ENCODE measurements around the gene RNF144A.
A peak's percentile ranks its signal among the peaks of the same experiment; 100 is the strongest.

The RNF144A gene

DNA sequence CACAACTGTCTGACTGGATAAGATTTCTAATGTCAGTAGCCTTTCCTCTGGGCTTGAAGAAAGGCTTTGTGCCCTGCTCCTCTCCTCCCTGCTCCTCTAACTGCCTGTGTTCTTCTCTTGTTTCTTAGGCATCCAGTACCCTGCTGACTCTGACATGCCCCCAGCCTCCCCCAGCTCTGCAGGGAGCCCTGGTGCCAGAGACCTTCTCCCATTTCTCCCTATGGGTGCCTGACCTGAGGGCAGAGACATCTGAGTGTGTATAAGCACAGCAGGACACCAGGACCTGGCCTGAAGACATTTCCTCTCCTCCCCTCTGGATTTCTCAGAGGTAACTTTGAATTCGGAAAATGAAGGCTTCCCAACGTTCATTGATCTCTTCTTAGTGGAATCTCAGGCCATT, 23.6 kb downstream of the RNF144A start:
- DNase-seq, result peak in 8 of 42 donors; percentile 1 to 46 (median 16)
- intact Hi-C loops (cut with DNase I), result no loop called here

DNA sequence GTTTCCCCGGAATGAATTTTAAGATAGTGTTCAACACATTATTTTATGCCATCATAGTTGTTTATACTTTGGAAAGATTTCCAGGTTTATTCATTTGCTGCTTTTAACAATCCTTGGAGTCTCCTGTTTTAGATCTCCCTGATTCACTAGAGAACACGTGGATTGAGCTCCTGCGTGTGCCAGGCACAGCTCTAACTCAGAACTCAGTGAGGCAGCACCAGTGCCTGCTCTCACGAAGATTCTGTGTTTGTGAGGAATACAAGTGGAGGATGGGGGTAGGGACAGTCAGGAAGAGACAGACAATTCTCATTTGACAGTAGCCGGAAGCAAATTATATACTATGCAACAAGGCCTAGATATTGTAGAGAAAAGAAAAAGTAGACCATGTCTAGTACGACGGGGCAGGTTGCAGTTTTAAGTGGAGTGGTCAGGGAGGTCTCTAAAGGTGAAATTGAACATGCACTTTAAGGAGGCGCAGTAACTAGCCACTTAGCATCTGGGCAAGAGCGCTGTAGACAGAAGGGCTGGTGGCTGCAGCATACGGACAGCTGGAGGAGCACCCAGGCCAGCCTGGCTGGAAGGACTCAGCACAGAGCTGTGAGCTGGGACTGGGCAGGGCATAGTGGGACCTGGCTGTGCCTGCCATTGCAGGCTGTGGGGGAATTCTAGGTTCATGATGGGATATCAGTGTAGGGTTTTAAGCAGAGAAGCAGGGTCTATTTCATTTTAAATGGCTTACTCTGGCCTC, 24.3 kb downstream of the RNF144A start:
- DNase-seq, result peak in 10 of 42 donors; percentile 42 to 76 (median 55)
- intact Hi-C loops (cut with DNase I), result no loop called here

DNA sequence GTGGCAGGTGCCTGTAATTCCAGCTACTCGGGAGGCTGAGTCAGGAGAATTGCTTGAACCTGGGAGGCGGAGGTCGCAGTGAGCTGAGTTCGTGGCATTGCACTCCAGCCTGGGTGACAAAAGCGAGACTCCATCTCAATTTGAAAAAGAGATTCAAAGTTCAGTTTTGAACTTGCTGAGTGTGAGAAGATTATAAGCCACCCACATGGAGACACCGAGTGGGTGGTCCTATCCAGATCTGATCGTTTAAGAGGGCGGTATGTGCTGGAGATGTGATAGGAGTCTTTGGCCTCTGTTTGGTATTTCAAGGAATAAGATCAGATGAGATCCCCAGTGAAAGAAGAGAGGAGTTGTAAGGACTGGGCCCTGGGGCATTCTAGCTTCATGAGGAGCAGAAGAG, 25.6 kb downstream of the RNF144A start:
- peak in 16 of 42 donors; percentile 13 to 75 (median 54) for DNase-seq
- intact Hi-C loops (cut with DNase I), result no loop called here

DNA sequence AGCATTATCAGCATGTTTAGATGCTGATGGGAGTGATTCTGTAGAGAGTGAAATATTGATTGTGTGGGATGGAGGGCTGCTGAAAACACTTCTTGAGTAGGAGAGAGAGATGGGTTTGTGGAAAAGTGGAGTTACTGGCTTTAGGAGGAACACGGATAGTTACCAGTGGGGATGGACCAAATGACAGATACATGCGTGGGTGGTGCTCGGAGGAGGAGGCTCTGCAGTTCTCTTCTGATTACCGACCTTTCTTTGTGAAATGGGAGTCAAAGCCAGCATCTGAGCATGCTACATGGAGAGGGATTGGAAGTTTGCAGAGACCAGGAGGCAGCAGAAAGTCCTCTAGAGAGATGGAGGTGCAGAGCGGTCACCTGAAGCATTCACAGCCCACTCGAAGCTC, 26.3 kb downstream of the RNF144A start:
- peak in 7 of 42 donors; percentile 5 to 37 (median 19) for DNase-seq
- intact Hi-C loops (cut with DNase I), result no loop called here

DNA sequence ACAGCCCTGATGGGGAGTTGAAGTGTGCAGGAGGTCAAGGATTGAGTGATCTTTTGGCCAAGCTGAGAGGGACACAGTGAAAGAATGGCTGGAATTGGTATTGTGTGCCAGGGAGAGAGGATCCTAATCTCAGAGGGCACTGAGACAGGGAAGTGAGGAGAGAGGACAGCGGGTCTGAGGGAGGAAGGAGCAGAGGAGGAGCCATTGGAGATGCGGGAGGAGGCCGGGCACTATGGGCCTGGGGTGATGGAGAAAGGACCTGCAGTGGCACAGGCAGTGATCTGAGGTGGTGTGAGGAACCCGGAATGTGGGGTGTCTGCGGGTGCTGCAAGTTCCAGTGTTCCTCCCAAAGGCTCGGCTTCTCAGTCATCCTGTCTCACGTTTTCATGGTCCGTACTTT, 26.8 kb downstream of the RNF144A start:
- peak in 8 of 42 donors; percentile 1 to 35 (median 13) for DNase-seq
- intact Hi-C loops (cut with DNase I), result no loop called here

DNA sequence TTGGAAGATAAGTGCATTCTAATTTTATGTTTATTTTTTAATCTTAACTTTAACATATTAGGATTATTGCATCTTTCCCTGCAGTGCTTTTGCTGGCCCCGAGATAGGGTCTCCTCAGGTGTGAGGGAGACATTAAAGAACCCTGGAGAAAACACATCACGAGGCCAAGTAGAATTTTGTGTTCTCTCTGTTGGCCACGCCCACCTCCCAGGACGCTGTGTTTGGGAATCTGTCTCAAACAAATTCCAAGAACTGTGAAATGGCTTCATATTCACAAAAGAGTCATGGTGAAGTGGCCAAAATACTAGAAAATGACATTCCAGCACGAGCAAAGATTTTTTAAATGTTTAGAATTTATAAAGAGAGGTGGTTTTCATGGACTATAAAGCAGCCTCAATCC, 27.3 kb downstream of the RNF144A start:
- peak in 5 of 42 donors; percentile 4 to 25 (median 16) for DNase-seq
- intact Hi-C loops (cut with DNase I), result no loop called here

DNA sequence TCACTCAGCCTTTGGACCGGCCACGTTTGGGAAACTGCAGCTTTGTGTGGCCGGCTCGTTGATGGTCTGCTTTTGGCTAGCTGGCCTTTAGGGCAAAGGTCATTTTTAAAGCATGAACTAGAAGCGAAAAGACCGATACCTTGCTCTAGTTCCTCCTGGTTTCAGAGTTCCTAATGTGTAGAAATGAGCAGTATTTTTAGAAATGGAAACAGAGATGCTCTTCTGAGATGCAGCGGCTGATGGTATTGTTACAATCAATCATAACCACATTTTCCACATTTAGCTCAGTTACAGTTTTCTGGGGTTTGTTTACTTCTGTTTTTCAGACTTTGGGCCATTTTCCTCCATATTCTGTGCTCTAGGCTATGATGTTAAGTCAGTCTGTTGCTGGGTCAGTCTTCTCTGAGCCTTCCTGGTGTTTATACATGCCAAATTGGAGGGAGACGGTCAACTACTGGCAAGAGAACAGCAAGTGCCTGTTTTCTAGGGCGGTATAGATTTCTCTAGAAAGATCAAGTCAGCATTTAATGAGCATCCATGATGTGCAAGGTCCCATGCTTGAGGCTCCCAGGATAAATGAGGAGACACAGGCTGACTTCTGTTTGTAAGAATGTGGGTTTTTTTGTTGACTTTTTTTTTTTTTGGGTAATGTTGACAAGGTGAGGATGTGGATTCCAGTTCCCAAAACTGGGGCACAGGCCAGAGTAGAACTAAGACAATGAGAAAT, 28.0 kb downstream of the RNF144A start:
- intact Hi-C loops (cut with DNase I), result no loop called here
- peak in 5 of 42 donors; percentile 3 to 36 (median 23) for DNase-seq

DNA sequence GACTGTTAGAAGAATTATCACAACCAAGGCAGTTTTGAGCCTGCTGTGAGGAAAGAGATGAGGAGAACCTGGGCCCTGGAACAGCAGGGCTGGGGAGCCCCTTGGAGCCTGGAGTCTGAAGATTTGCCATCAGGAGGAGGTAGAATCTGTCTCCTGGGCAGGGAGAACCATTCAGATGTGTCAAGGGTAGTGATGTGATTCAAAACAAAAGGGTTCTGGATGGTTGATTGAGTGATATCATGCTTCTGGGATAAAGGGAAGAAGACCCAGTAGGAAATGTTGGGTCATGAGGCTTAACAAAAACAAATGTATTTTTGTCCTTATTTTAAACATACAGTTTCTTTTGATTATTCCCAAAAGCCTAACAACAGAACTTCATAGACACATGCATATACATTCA, 28.6 kb downstream of the RNF144A start:
- peak in 2 of 42 donors; percentile 23 to 28 for DNase-seq
- intact Hi-C loops (cut with DNase I), result no loop called here

DNA sequence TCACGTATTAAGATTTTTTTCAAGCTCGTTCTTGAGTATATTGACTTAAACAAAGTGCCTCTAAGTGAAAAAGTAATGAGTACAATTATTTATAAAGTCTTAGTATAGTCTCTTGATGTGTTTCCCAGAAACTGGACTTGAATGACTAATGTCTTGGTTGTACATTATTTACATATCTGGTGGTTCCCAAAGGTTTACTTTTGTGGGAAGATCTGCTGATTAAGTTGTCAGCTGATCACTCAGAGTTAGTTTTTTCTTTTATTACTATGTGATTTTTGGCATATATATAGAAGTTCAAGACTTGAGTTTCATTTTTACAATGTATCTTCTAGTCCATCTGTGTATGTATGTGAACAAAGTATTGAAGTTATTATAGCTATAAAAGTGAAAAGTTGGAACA, 29.5 kb downstream of the RNF144A start:
- intact Hi-C loops (cut with DNase I), result no loop called here
- no peak for DNase-seq

DNA sequence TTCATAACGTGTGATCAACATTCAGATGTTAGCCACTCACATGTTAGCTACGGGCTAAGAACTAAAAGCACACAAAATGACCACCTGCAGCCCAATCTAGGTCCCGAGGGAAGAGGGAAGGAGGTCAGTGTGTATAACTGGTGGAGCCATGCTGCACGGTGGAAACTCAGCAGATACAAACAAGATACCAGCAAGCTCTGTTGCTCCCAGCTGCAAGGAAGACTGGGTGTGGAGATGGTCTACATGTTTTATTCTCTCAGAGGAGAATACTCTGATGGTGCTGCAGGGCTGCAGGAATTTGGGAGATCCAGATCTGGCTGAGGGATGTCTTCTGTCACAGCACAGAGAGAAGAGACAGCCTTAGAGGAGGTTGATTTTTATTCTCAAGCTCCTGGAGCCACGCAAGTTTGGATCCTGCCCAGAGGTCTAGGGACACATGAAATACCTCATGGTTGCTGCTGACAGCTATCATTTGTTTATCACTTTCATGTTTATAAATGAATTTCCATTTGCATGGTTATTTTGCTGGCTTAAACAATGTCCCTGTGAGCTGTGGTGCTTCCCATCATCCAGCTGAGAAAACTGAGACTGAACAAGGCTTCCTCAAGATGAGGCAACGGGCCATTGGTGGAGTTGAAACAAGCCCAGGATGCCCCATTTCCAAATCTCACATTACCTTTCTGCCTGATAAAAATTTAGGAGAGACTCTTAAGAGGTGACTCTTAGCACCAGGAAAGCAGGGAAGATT, 30.9 kb downstream of the RNF144A start:
- peak in 7 of 42 donors; percentile 1 to 35 (median 9) for DNase-seq

DNA sequence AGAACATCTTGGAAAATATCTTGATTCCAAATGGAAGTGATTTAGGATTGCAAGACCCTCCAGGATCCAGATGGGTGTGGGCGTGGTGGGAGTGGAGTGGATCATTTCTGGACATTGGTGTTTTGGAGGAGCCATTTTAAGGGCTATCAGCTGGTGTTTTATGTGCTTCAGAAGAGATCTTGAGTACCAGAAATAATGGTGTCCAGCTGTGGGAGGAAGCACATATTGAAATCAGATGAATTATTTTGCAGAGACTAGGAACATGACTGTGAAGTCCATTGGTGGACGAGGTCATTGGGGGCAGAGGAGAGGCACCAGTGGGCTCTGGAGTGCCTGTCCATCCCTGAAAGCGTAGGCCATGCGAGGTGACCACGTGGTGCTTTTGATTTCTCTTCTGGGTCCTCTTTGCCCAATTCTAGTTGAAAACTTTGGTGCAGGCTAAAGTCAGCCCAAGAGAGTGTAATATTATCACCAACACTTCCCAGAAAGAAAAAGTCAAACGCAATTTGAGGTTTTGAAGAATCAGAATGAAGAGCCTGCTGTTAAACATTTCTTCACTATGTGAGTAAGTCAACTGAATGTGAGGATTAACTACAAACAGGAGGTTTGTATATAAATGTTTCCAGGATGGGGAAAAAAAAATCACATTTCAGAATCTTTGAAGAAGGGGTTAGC, 31.6 kb downstream of the RNF144A start:
- intact Hi-C loops (cut with DNase I), result no loop called here
- peak in 3 of 42 donors; percentile 1 to 25 (median 25) for DNase-seq

More for the DNA sequence above, 30.9 kb downstream of the RNF144A start:
- intact Hi-C loops (cut with DNase I), result no loop called here

DNA sequence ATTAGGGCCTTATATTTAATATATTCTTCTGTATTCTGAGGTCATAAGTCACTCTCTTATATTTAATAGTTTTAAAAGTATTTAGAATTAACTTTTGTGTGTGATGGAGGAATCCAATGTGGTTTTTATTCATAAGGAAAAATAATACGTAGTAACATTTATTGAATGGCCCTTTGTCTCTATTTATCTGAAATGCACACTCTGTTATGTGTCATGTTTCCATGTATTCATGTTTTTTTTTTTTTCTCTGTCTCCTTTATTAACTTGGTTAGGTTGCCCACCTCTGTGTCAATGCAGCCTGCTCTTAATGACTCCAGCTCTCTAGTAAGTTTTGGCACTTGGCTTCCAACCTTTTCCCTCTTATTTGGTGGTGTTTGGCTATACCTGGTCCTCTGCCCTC, 33.8 kb downstream of the RNF144A start:
- intact Hi-C loops (cut with DNase I), result no loop called here

DNA sequence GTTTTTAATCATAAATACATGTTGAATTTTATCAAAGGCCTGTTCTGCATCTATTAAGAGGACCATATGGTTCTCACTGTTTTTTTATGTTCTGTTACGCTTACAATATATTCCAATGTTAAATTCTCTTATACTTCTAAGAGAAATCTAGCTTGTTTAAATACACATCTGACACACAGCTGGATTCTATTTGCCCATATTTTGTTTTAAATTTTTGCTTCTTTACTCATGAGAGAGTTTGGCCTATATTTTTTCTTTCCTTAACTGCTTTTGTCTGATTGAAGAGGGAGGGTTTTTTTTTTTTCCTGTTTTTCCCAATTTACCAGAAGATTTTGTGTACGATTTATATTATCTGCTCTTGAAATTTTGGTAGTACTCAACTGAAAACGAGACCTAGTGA, 34.9 kb downstream of the RNF144A start:
- intact Hi-C loops (cut with DNase I), result no loop called here
- DNase-seq, result no peak

More for the DNA sequence above, 33.8 kb downstream of the RNF144A start:
- DNase-seq, result no peak

DNA sequence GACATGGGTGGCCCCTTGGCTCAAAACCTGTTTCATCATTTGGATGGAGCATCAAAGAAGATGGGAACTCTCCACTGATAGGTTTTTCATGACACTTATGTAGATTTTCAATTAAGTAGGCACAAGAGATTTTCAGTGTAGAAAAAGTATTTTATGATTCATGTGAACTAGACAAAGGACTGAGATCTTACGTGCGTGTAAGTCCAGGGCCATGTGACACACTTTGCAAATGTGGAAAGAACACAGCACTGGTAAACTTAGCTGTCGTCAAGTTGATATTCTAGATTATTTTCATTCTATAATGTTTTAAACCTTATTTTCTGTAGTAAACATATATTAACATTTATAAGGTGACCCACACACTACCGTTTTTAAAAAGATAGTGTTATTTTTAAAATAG, 37.4 kb downstream of the RNF144A start:
- intact Hi-C loops (cut with DNase I), result no loop called here

DNA sequence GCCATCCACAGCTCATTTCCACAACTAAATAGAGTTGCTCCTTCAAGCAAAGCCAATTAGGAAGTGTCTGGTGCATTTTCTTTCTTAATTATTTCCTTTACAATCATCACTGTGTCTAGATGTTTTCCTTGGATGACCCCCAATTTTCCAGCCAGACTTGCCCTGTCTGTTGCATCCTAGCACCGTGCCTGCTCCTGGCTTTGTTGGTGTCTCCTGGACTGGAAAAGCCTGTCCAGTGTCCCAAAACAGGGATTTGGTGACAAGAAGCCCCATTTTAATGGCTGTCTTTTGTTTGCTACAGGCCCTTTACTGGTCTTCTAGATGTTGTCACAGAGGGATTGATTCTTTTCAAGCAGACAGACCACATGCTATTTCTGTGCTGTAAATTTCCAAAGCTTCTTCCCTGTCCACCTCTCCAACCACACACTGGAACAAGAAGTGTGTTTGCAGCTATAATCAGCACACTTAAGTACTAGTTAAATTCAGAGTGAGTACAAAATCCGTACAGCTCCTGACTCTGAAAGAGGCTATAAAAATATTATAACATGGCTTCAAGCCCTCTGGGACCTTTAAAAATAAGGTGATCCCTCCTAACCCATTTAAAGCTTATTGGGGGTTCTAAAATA, 38.4 kb downstream of the RNF144A start:
- intact Hi-C loops (cut with DNase I), result no loop called here
- peak in 8 of 42 donors; percentile 1 to 41 (median 18) for DNase-seq

More for the DNA sequence above, 37.4 kb downstream of the RNF144A start:
- DNase-seq, result peak in 5 of 42 donors; percentile 1 to 48 (median 9)

DNA sequence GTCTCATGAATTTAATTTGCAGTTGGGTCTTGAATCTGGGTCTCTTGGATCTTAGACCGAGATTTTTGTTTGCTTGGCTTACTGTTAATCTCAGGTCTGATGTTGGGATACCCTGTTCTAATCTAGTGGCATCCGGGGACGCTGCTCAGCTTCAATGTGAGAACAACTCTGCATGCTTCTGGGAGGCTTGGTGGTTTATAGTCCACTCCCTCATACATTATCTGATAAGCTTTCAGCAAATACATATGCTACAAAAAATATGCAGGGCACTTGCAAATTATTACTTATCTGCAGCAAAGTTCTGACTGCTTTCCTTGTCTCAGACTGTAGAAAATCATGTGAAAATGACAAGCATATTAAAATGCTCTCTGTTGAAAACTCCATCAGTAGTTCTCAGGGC, 39.4 kb downstream of the RNF144A start:
- intact Hi-C loops (cut with DNase I), result no loop called here
- peak in 3 of 42 donors; percentile 5 to 39 (median 31) for DNase-seq

DNA sequence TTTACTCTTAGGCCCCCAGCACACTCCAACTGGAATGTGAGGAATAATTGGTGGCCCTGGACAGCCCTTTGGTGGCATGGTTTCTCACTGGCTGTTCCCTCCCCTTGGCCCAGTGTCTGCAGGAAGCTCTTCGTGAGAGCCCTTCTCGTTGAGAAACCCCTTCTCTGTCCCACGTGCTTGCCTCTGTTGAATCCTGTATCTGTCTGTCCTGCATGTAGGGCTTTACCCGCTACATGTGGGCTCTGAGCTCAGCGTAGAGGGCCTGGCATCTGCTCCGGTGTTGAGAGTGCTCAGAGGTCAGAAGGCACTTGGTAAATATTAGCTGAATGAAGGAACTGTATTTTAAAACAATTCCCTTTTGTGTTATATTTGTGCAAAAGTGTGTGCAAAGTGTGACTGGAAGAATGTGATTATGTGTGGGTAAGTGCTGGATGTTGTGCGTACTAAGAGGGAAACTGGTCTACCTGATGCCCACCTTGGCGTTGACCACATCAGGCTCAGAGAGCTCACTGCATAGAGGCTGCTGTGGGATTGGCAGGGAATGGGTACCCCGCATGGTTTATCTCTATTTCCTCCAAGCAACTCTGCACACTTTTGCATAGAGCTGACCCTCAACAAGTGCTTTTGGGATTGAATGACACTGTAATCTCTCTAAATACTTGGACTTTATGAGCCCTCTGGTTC, 40.0 kb downstream of the RNF144A start:
- intact Hi-C loops (cut with DNase I), result no loop called here
- peak in 7 of 42 donors; percentile 1 to 42 (median 7) for DNase-seq

All from head of caudate nucleus (tissue), 42 donors.